ENCODE measurements around the gene ZNF385B.

DNA sequence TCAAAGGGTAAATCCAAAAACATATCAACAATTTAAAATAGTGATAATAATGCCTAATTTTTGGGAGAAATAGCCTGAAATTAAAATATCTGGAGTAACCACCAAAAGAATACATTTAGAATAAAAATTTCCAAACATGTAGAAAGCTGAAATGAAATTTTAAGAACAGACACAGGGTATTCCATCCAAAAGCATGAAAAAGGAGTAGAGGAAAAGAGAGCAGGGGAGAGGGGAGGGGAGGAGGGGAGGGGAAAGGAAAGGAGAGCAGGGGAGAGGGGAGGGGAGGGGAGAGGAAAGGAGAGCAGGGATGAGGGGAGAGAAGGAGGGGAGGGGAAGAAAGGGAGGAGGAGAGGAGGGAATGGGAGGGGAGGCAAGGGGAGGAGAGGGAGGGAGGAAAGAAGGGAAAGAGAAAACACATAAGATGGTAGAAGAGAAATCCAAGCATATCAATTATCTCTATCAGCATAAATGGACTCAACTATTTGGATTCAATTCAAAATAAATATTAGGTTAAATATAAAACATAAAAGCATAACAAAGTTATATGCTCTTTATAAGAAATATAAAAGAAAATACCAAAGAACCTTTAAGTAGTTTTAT is 141.1 kb downstream of the ZNF385B start:
- TF ChIP-seq, protein P1, sequence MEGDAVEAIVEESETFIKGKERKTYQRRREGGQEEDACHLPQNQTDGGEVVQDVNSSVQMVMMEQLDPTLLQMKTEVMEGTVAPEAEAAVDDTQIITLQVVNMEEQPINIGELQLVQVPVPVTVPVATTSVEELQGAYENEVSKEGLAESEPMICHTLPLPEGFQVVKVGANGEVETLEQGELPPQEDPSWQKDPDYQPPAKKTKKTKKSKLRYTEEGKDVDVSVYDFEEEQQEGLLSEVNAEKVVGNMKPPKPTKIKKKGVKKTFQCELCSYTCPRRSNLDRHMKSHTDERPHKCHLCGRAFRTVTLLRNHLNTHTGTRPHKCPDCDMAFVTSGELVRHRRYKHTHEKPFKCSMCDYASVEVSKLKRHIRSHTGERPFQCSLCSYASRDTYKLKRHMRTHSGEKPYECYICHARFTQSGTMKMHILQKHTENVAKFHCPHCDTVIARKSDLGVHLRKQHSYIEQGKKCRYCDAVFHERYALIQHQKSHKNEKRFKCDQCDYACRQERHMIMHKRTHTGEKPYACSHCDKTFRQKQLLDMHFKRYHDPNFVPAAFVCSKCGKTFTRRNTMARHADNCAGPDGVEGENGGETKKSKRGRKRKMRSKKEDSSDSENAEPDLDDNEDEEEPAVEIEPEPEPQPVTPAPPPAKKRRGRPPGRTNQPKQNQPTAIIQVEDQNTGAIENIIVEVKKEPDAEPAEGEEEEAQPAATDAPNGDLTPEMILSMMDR (IDR thresholded peaks at IDR 0.05; ENCODE audit: borderline replicate concordance, extremely low read depth, low read length, poor library complexity, severe bottlenecking) = no peak
- TF ChIP-seq EZH2 (IDR thresholded peaks at IDR 0.05; ENCODE audit: borderline replicate concordance, low read depth, low read length, severe bottlenecking) = no peak

Data from DND-41 (cell line).